Panc1 (cell line): ENCODE measurements around the gene PDE1C.

Source experiments
- CTCF ChIP-seq: fragments of 450-650 bp; IDR thresholded peaks from 2 replicates; pipeline ENCODE4 v1.5.1; 2017; ENCODE audit warnings: mild to moderate bottlenecking
- POLR2AphosphoS5 ChIP-seq: IDR thresholded peaks from 2 replicates; pipeline ENCODE4 v1.6.1; 2012; ENCODE audit warnings: mild to moderate bottlenecking, low read depth, low read length, moderate library complexity

DNA sequence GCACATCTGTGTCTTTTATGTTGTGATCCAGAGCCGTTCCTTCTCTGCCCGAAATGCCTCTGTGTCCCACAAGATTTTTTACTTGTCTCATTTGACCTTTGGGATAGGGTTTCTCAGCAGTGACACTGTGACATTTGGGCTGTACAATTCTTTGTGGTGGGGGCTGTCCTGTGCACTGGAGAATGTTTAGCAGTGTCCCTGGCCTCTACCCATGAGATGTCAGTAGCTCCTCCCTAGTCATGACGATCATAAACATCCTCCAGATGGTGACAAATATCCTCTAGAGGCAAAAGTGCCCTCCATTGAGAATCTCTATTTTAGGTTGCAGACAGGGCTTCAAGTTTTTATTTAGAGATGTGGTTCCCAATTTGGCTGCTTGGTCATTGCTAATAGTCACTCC is 291.9 kb downstream of the PDE1C start:
- TF ChIP-seq CTCF, result no peak
- TF ChIP-seq POLR2AphosphoS5, result no peak
